Suppressor macrophage (primary cell): Measurements from ENCODE around the gene TNKS1BP1.
A peak's percentile ranks its signal among the peaks of the same experiment; 100 is the strongest.
"Not testable (repeated sequence)": the region's sequence is repeated elsewhere in the genome, so short reads cannot be mapped to it uniquely, and the experiment has no call there.

Source experiments
- DNase-seq, 4 experiments: peaks; one replicate each; pipeline ENCODE4 v3.0.0-alpha.2; 2020 to 2022

Gene TNKS1BP1

GRCh38 chr11:57288771-57289579 lies 35.8 kb downstream of the TNKS1BP1 start:
- peak in 3 of 4 experiments; percentile 30 to 45 (median 34) for DNase-seq

DNA sequence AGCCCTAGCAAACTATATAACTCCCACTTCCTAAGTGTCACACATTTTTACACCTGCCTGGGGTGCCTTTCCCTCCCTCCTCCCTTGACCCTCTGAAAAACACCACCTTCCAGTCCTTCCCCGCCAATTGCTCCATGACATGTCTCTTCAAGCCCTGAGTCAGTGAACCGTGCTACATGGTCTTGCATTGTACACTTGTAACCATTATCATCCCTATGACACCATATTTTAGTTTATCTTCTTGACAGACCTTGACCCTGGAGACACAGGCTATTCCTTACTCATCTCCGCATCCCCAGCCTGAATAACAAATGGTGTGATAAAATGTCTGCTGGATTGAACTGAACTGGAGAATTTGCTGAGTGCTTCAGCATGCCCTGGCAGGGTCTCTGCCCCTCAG lies 36.9 kb downstream of the TNKS1BP1 start:
- DNase-seq, result no peak

DNA sequence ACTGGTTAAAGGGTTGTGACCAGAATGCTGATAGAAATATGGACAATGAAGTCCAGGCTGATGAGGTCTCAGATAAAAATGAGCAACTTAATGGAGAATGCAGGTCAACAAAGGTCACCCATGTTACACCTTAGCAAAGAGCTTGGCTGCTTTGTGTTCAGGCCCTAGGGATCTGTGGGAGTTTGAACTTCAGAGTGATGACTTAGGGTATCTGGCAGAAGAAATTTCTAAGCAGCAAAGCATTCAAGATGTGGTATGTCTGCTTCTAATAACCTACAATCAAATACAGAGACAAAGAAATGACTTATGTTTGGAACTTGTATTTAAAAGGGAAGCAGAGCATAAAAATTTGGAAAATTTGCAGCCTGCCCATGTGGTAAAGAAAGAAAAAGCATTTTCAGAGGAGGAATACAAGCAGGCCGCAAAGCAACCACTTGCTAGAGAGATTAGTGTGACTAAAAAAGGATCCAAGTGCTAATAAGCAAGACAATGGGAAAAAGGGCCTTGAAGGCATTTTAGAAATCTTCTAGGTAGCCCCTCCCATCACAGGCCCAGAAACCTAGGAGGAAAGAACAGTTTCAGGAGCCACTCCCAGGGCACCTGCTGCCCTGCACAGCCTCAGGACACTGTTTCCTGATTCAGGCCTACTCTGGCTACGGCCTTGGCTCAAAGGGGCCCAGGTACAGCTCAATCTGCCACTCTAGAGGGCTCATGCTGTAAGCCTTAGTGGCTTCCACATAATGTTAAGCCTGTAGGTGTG lies 41.3 kb downstream of the TNKS1BP1 start:
- DNase-seq, result no peak

GRCh38 chr11:57281546-57281945 lies 43.2 kb downstream of the TNKS1BP1 start:
- not testable (repeated sequence) for DNase-seq

DNA sequence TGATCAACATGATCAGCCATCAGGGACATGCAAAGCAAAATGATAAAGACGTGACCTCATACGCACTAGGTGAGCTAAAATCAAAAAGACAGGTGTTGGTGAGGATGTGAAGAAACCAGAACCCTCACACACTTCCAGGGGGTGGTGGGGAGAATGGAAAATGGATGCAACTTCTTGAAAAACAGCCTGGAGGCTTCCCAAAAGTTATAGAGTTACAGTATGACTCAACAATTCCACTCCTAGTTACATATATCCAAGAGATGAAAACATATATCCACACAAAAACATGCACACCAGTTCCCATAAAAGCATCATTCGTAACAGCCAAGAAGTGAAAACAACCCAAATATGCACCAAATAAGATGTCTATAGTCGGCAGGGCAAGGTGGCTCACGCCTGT lies 45.6 kb downstream of the TNKS1BP1 start:
- no peak for DNase-seq

- no peak for DNase-seq
These were observed 46.0 kb downstream of the TNKS1BP1 start for GRCh38 chr11:57278721-57279095.

DNA sequence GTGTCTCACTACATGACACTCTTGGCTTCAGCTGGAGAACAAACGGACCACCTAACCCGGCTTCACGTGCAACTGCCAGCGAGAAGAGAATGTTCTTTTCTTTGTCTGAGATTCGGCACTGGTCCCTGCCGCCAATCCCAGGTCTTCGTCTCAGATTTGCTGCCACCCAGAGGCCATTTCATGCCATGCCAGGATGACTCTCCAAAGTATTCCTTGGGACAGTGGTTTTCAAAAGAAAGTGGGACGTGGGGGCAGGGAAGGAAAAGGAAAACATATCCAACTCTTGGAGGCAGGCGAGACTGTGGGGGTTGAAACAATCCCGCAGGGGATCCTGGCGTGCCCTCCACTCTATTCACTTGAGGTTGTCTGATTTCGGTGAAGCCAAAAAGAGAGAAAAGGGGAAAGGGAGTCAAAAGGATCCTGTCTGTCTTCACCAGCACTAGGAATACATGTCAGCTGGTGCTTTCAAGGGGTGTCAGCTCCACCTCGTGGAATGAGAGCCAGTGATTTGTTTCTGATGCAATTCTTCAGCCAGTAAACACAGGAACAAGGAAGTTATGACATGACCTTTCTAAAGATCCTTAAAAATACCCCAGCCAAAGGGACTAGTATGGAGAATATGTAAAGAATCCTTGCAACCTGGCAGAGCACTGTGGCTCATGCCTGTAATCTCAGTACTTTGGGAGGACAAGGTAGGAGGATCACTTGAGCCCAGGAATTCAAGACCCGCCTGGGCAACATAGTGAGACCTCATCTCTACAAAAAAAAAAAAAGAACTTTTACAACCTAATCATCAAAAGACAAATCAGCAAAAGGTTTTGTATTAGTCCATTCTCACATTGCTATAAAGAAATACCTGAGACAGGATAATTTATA lies 46.7 kb downstream of the TNKS1BP1 start:
- peak; percentile 56 to 85 (median 78) for DNase-seq

- peak; percentile 15 to 49 (median 32) for DNase-seq
These were observed 47.6 kb downstream of the TNKS1BP1 start for GRCh38 chr11:57276971-57277675.

- no peak for DNase-seq
These were observed 48.4 kb downstream of the TNKS1BP1 start for GRCh38 chr11:57276169-57276970.

GRCh38 chr11:57275582-57275981 lies 49.2 kb downstream of the TNKS1BP1 start:
- DNase-seq, result no peak

DNA sequence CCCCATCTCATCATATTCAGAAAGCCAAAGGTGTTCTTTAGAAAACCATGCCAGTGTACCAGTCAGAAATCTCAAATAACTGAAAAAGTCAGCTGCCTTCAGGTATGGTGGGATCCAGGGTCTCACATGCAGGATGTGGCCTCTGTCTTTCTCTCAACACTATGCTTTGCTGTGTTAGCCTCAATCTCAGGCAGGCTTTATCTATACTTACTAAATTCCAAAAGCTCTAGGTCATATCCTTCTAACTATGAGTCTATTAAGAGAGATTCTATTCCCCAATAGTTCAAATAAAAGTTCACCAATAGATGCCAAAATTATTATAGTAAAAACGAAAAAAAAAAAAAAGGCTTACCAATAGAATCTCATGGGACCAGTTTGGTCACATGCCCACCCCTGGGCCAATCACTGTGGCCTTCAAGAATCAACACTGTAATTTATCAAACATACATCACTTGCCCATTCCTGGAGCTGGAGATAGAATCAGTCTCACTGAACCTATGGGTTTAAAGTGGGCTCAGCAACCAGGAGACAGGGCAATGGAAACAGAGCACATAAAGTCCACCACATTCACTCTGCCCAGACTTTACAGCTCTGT lies 49.8 kb downstream of the TNKS1BP1 start:
- no peak for DNase-seq

GRCh38 chr11:57273448-57274058 lies 51.2 kb downstream of the TNKS1BP1 start:
- DNase-seq, result no peak

GRCh38 chr11:57269571-57270021 lies 55.2 kb downstream of the TNKS1BP1 start:
- no peak for DNase-seq

DNA sequence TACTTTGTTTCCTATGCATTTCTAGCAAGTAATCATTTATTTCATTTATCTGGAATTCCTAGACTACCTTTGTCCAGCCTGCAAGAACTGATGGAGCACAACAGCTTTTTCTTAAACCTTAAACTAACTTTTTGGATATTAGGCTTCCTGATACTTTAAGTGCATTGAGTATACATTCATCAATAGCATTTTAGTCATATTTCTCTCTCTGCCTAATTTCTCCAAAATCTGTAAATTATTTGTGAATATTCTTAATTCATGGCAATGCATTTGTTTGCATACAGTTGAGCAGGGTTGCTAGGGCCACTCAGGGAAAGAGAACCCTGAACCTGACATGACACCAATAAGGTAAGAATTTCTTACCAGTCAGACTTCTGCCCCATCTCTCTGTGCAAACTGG lies 58.6 kb downstream of the TNKS1BP1 start:
- DNase-seq, result no peak

GRCh38 chr11:57263351-57263750 lies 61.4 kb downstream of the TNKS1BP1 start:
- no peak for DNase-seq

DNA sequence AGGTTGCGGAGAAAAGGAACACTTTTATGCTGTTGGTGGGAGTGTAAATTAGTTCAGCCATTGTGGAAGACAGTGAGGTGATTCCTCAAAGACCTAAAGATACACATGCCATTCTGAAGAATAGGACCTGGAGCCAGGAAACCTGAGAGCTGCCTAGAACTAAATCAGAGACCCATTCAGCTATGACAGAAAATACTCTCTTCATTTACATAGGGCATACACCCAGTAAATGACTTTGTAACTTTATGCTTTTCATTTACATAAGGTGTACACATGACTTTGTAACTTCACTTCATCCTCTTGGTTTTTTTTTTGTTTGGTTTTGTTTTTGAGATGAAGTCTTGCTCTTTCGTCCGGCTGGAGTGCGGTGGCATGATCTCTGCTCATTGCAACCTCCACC lies 62.6 kb downstream of the TNKS1BP1 start:
- DNase-seq, result no peak

DNA sequence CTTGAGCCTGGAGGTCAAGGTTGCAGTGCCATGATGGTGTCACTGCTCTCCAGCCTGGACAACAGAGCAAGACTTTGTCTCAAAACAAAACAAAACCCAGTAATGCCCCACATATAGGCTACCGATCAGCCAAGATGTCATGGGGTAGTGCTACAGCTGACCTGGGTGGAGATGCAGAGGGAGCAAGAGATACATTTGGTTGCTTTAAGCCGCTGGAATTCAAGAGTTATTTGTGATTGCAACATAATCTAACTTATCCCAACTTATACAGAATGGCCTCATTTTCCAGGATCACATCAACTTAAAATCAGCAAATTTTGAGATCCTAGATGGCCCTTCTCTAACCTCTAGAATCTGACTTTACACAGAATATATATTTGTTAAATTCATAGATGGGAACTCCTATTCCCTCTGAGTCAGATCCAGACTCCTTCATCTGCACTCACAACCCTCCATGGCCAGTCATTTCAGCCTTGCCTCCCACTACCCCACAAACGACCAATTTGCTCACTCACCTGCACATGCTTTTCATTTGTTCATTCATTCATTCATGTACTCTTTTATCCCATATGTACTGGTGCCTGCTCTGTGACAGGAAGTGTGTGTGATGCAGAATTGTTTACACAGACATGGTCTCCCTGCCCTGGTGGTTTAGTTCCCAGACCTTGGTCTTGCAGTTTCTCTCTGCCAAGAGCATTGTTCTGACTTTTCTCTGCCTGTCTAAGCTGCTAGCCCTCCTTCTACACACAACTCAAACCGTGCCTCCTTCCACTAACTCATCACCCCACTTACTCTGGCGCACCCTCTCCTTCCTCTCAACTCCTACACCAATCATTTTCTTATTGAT lies 63.6 kb downstream of the TNKS1BP1 start:
- DNase-seq, result no peak

- no peak for DNase-seq
These were observed 68.6 kb downstream of the TNKS1BP1 start for GRCh38 chr11:57256119-57256518.

DNA sequence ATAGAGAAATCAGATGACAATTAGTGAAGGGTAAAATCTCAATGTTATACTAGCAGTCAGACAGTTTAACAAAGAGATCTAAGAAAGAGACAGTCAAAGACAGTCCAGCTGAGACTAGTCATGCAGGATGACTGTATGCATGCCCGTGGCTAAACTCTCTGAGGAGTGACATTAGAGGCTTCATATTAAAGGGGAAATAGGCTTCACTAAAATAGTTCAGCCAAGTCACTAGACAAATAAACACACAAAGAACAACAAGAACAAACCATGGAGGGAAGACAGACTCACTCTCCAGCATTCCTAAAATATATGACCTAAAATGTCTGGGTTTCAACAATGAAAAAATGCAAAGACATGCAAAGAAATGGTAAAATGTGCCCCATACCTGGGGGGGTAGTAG lies 69.1 kb downstream of the TNKS1BP1 start:
- no peak for DNase-seq

GRCh38 chr11:57254631-57255030 lies 70.1 kb downstream of the TNKS1BP1 start:
- DNase-seq, result no peak
